PC-9 (cell line): ENCODE results near the gene SEMA3E. TPM values are rescaled to one million over a fixed set of nuclear protein-coding genes. Genes with fewer than 3 reads are reported as not detected.

Experiments used
- BruUV-seq: library from RNA; stranded (reverse); fragments of 400-500 nt; replicated peaks from 2 replicates; lab custom pipeline; 2021; lab: Mats Ljungman, UMichigan
- CTCF ChIA-PET: fragments of 300-600 bp; sonication (Branson Sonifier 250); formaldehyde crosslinking; loops from one replicate; lab custom pipeline; 2022; ENCODE audit warnings: antibody characterized with exemption; lab: Charles Lee
- POLR2A ChIA-PET: fragments of 300-600 bp; sonication (Branson Sonifier 250); formaldehyde crosslinking; loops from one replicate; lab custom pipeline; 2022; ENCODE audit warnings: antibody characterized with exemption; ENCODE audit not compliant: unreplicated experiment; lab: Charles Lee
- DNase-seq, 2 experiments: peaks; one replicate each; pipeline versions ENCODE4 v3.0.0 to v3.0.0-alpha.2; 2015 to 2022; ENCODE audit warnings: mixed read lengths in 1 of 2
- H2AFZ ChIP-seq: fragments of 200-600 bp; sonication (generic); 2 replicates; pipeline ENCODE4 v1.8.1; 2017; ENCODE audit warnings: antibody characterized with exemption
- H3F3A ChIP-seq: fragments of 200-600 bp; sonication (generic); 2 replicates; pipeline ENCODE4 v1.8.1; 2017; ENCODE audit warnings: antibody characterized with exemption, mild to moderate bottlenecking, low read depth; ENCODE audit not compliant: insufficient read depth
- H3K27ac ChIP-seq: fragments of 200-600 bp; sonication (generic); 2 replicates; pipeline ENCODE4 v1.6.1; 2016; ENCODE audit warnings: mixed run types
- H3K27me3 ChIP-seq: fragments of 200-600 bp; sonication (generic); 2 replicates; pipeline ENCODE4 v1.6.1; 2016; ENCODE audit warnings: low read depth, mixed run types; ENCODE audit not compliant: insufficient read depth
- H3K36me3 ChIP-seq: fragments of 200-600 bp; sonication (generic); 2 replicates; pipeline ENCODE4 v1.6.1; 2016; ENCODE audit warnings: low read depth, mixed run types
- H3K4me1 ChIP-seq: fragments of 200-600 bp; sonication (generic); replicated peaks from 2 replicates; pipeline ENCODE4 v1.6.1; 2016; ENCODE audit warnings: mixed run types; ENCODE audit not compliant: insufficient read depth
- H3K4me2 ChIP-seq: fragments of 200-600 bp; sonication (generic); 2 replicates; pipeline ENCODE4 v1.6.1; 2017; ENCODE audit warnings: mixed run types
- H3K4me3 ChIP-seq: fragments of 200-600 bp; sonication (generic); 2 replicates; pipeline ENCODE4 v1.6.1; 2016; ENCODE audit warnings: mixed run types
- H3K79me2 ChIP-seq: fragments of 200-600 bp; sonication (generic); 2 replicates; pipeline ENCODE4 v1.6.1; 2017; ENCODE audit warnings: low read depth, mixed run types
- H3K9me2 ChIP-seq: fragments of 200-600 bp; sonication (generic); 2 replicates; pipeline ENCODE4 v1.8.1; 2017; ENCODE audit warnings: mild to moderate bottlenecking; ENCODE audit not compliant: insufficient read depth
- H3K9me3 ChIP-seq: fragments of 200-600 bp; sonication (generic); 2 replicates; pipeline ENCODE4 v1.8.1; 2016; ENCODE audit warnings: low read depth; ENCODE audit not compliant: insufficient read depth
- H4K20me1 ChIP-seq: fragments of 200-600 bp; sonication (generic); 2 replicates; pipeline ENCODE4 v1.8.1; 2017; ENCODE audit not compliant: insufficient read depth
- EZH2 ChIP-seq: fragments of 200-600 bp; sonication (generic); IDR thresholded peaks from 2 replicates; pipeline ENCODE4 v1.8.0; 2017; ENCODE audit warnings: antibody characterized with exemption, low read depth
- intact Hi-C: fragments of 100-400 bp; cut with micrococcal nuclease; formaldehyde crosslinking; loops from one replicate; pipeline ENCODE4 v1.10.0; 2022; ENCODE audit not compliant: unreplicated experiment
- total RNA-seq: library from RNA; stranded (reverse); gene quantifications from 2 replicates; pipeline ENCODE4 v1.2.3, GENCODE V29; 2021
- TF ChIP-seq, protein P1 (sequence below): fragments of 200-600 bp; sonication (generic); conservative IDR thresholded peaks from 2 replicates; pipeline ENCODE4 v1.6.1; 2017; ENCODE audit warnings: mixed run types, antibody characterized with exemption, mild to moderate bottlenecking, moderate library complexity

SEMA3E gene
- total RNA-seq, 1 experiment from 2014 or later = 2.1 TPM

- Histone ChIP-seq H3K36me3 (no peaks in the 10 kb centered on the region), H4K20me1 (no peaks in the 10 kb centered on the region), H3K9me3 (no peaks in the 10 kb centered on the region), H3K27me3 (no peaks in the 10 kb centered on the region), H3F3A (no peaks in the 10 kb centered on the region), H3K79me2 (no peaks in the 10 kb centered on the region), H3K4me1 (peaks cover 9% of the 10 kb centered on the region; the same call in 1 of the 2 replicates), H2AFZ (no peak overlapping the region), H3K27ac (no peak overlapping the region), H3K9me2 (no peaks in the 10 kb centered on the region), H3K4me3 (no peak overlapping the region), H3K4me2 (no peak overlapping the region)
- DNase-seq = no peak
- POLR2A ChIA-PET = no interaction called here
- TF ChIP-seq, protein P1, sequence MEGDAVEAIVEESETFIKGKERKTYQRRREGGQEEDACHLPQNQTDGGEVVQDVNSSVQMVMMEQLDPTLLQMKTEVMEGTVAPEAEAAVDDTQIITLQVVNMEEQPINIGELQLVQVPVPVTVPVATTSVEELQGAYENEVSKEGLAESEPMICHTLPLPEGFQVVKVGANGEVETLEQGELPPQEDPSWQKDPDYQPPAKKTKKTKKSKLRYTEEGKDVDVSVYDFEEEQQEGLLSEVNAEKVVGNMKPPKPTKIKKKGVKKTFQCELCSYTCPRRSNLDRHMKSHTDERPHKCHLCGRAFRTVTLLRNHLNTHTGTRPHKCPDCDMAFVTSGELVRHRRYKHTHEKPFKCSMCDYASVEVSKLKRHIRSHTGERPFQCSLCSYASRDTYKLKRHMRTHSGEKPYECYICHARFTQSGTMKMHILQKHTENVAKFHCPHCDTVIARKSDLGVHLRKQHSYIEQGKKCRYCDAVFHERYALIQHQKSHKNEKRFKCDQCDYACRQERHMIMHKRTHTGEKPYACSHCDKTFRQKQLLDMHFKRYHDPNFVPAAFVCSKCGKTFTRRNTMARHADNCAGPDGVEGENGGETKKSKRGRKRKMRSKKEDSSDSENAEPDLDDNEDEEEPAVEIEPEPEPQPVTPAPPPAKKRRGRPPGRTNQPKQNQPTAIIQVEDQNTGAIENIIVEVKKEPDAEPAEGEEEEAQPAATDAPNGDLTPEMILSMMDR = no peak
- no peak for TF ChIP-seq EZH2
- CTCF ChIA-PET = no interaction called here
- intact Hi-C loops = no loop called here
- no TSS peak for BruUV-seq
These were observed 164.7 kb downstream of the SEMA3E start for GRCh38 chr7:83484266-83484665.

DNA sequence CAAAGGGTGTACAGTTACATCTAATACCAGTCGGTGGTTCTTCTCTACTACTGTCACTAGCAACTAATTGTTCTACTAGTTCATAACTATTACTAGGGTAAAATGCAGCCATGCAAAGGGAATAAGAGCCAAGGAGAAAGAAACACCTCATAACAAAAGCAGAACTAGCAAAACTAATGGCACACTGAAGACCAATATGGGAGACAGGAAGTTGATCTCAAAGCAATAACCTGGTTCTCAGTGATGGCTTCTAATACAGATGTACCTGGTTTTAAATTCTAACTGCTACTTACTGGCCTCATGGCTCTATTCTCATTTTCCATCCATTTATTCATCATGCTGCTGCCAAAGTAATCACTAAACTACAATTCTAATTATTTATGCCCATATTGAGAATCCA, 170.3 kb downstream of the SEMA3E start:
- no TSS peak for BruUV-seq
- H3K9me2 ChIP-seq = no peaks in the 10 kb centered on the region; the same call in 1 of the 2 replicates
- CTCF ChIA-PET = no interaction called here
- intact Hi-C loops = no loop called here
- TF ChIP-seq, protein P1 = no peak
- no peak for TF ChIP-seq EZH2
- DNase-seq = no peak
- H2AFZ ChIP-seq = no peak overlapping the region
- no peak overlapping the region for H3K4me3 ChIP-seq
- no peaks in the 10 kb centered on the region for H3K27me3 ChIP-seq
- no peaks in the 10 kb centered on the region for H3K79me2 ChIP-seq
- H3F3A ChIP-seq = no peaks in the 10 kb centered on the region
- POLR2A ChIA-PET = no interaction called here
- H3K4me1 ChIP-seq = no peaks in the 10 kb centered on the region
- no peaks in the 10 kb centered on the region for H3K36me3 ChIP-seq
- H3K9me3 ChIP-seq = no peaks in the 10 kb centered on the region
- H3K4me2 ChIP-seq = no peak overlapping the region
- no peak overlapping the region for H3K27ac ChIP-seq
- no peaks in the 10 kb centered on the region for H4K20me1 ChIP-seq

DNA sequence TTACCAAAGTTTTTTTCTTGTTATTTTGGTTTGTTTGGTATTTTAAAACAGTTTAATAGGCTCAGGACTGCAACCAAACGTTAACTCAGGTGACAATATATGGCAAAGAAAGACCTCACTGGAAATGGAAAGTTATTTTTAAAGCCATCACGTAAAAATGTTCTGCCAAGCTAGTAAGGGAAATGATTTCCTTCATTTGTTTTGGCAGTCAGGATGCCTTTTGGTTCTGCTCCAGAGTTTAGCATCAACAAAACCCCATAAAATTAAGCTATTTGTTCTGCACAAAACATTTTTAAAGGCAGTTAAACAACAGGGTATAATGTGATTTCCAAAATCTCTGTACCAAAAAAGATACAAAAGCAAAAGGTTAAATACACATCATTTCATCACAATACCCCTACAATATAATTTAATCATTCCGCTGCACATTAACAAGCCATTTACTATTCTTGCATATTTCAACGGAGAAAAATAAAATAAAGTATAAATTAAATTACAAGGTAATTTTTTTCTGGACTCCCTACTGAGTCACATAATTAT, 172.4 kb downstream of the SEMA3E start:
- intact Hi-C loops = no loop called here
- Histone ChIP-seq H3K9me2 (no peaks in the 10 kb centered on the region; the same call in 1 of the 2 replicates), H3F3A (no peaks in the 10 kb centered on the region), H3K36me3 (no peaks in the 10 kb centered on the region), H3K27me3 (no peaks in the 10 kb centered on the region), H4K20me1 (no peaks in the 10 kb centered on the region), H3K4me3 (no peak overlapping the region), H3K9me3 (no peaks in the 10 kb centered on the region), H3K27ac (no peak overlapping the region), H3K4me1 (no peaks in the 10 kb centered on the region), H3K79me2 (no peaks in the 10 kb centered on the region), H2AFZ (no peak overlapping the region), H3K4me2 (no peak overlapping the region)
- no TSS peak for BruUV-seq
- TF ChIP-seq EZH2 = no peak
- TF ChIP-seq, protein P1 = no peak
- CTCF ChIA-PET = no interaction called here
- POLR2A ChIA-PET = no interaction called here
- no peak for DNase-seq
